AG10803 (cell line): ENCODE measurements around the gene IBA57.

ENCODE experiments used
- DNase-seq: peaks from one replicate; pipeline ENCODE4 v3.0.0; 2010; ENCODE audit warnings: low read depth
- H3K4me3 ChIP-seq: 2 replicates; pipeline ENCODE4 v1.5.1; 2011; ENCODE audit warnings: mild to moderate bottlenecking, low read length, control low read depth
- CTCF ChIP-seq: conservative IDR thresholded peaks from 2 replicates; pipeline ENCODE4 v1.5.1; 2011; ENCODE audit warnings: mild to moderate bottlenecking, low read length, control low read depth, inconsistent platforms

The IBA57 gene

GRCh38 chr1:228208831-228209551, 43.4 kb downstream of the IBA57 start:
- DNase-seq = no peak
- TF ChIP-seq CTCF = no peak
- H3K4me3 ChIP-seq = no peak overlapping the region

- H3K4me3 ChIP-seq = no peak overlapping the region
- DNase-seq = no peak
- no peak for TF ChIP-seq CTCF
These were observed 44.1 kb downstream of the IBA57 start for GRCh38 chr1:228209657-228210056.

GRCh38 chr1:228210076-228210651, 44.6 kb downstream of the IBA57 start:
- no peak for DNase-seq
- H3K4me3 ChIP-seq = no peak overlapping the region
- no peak for TF ChIP-seq CTCF

GRCh38 chr1:228210712-228211530, 45.3 kb downstream of the IBA57 start:
- TF ChIP-seq CTCF = no peak
- no peak overlapping the region for H3K4me3 ChIP-seq
- no peak for DNase-seq

- no peak for DNase-seq
- no peak overlapping the region for H3K4me3 ChIP-seq
- TF ChIP-seq CTCF = no peak
These were observed 46.2 kb downstream of the IBA57 start for GRCh38 chr1:228211531-228212414.

DNA sequence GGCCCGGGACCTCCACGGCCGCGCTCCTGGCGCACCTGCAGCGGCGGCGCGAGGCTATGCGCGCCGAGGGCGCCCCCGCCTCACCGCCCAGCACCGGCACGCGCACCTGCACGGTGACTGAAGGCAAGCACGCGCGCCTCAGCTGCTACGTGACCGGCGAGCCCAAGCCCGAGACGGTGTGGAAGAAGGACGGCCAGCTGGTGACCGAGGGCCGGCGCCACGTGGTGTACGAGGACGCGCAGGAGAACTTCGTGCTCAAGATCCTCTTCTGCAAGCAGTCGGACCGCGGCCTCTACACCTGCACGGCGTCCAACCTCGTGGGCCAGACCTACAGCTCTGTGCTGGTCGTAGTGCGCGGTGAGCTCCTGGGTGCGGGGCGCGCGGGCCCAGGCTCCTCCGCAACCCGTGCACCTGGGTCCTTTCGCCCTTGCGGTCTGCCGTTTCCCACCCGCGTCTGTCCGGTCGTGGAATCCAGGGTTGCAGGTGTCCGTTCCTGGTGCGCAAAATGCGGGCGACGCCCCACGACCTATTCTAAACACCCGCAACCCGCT, 46.9 kb downstream of the IBA57 start:
- no peak overlapping the region for H3K4me3 ChIP-seq
- TF ChIP-seq CTCF = no peak
- no peak for DNase-seq
